K562 (cell line): ENCODE measurements around the gene PALMD. TPM values are rescaled to one million over a fixed set of nuclear protein-coding genes. Genes with fewer than 3 reads are reported as not detected.

ENCODE experiments used
- ATAC-seq: fragments of 200-7000 bp; cut with Tn5 transposase; 3 replicates; pipeline ENCODE4 v1.9.1; 2020; ENCODE audit warnings: moderate library complexity
- BruUV-seq: library from RNA; stranded (reverse); fragments of 400-500 nt; replicated peaks from 2 replicates; lab custom pipeline; 2021; lab: Mats Ljungman, UMichigan
- CTCF ChIA-PET: fragments of 300-600 bp; formaldehyde crosslinking; extraction: SDS; loops from one replicate; lab custom pipeline; 2021; ENCODE audit warnings: low intra/inter-chr PET ratio; lab: Yijun Ruan, JAX
- POLR2A ChIA-PET: fragments of 300-600, 350-650 bp; sonication (Branson Sonifier 250); formaldehyde crosslinking; extraction: SDS; loops from one replicate; lab custom pipeline; 2021; ENCODE audit warnings: antibody characterized with exemption, inconsistent platforms; lab: Yijun Ruan, JAX
- DNase-seq, 4 experiments: peaks; one replicate each; pipeline versions ENCODE4 v3.0.0 to v3.0.0-alpha.2; 2011 to 2018; ENCODE audit warnings: low spot score in 3 of 4, mixed read lengths in 3 of 4; ENCODE audit errors: extremely low read depth in 1 of 4
- FAIRE-seq: peaks from 2 replicates; lab custom pipeline; 2011; peaks lifted over from hg19 to GRCh38; lab: Jason Lieb, UNC
- H2AFZ ChIP-seq: 2 replicates; pipeline ENCODE4 v1.6.0; 2011; ENCODE audit warnings: low read depth, low read length, control low read depth, inconsistent platforms
- H3K27ac ChIP-seq: fragments of 200-600 bp; 3 replicates; pipeline ENCODE4 v1.8.0; 2011; ENCODE audit warnings: low read depth, mild to moderate bottlenecking, control low read depth, inconsistent platforms, low read length, moderate library complexity, mixed read lengths; ENCODE audit errors: extremely low read depth
- H3K27me3 ChIP-seq, 2 experiments: fragments of 300-600 bp in 1 of 2; 2 replicates in 1 of 2; 3 replicates in 1 of 2; pipeline versions ENCODE4 v1.6.0 to v1.8.0; 2011; ENCODE audit warnings: inconsistent platforms in 2 of 2, low read length in 2 of 2, mild to moderate bottlenecking in 1 of 2, mixed read lengths in 1 of 2, moderate library complexity in 1 of 2; ENCODE audit not compliant: control insufficient read depth in 2 of 2, insufficient read depth in 2 of 2
- H3K36me3 ChIP-seq: fragments of 300-600 bp; 3 replicates; pipeline ENCODE4 v1.8.0; 2011; ENCODE audit warnings: mild to moderate bottlenecking, low read length, inconsistent platforms; ENCODE audit not compliant: control insufficient read depth, insufficient read depth
- H3K4me1 ChIP-seq, 2 experiments: fragments of 200-600 bp in 1 of 2; replicated peaks in 1 of 2; 2 replicates in 1 of 2; 3 replicates in 1 of 2; pipeline versions ENCODE4 v1.5.1 to v1.8.0; 2011; ENCODE audit warnings: inconsistent platforms in 2 of 2, low read length in 2 of 2, mild to moderate bottlenecking in 1 of 2, mixed read lengths in 1 of 2, moderate library complexity in 1 of 2; ENCODE audit not compliant: control insufficient read depth in 2 of 2, insufficient read depth in 2 of 2
- H3K4me2 ChIP-seq: 2 replicates; pipeline ENCODE4 v1.6.1; 2011; ENCODE audit warnings: low read length, control low read depth, inconsistent platforms, mixed read lengths; ENCODE audit not compliant: insufficient read depth
- H3K4me3 ChIP-seq: fragments of 200-600 bp; sonication (generic), shearing (Covaris generic); 2 replicates; pipeline ENCODE4 v1.5.1; 2016; ENCODE audit warnings: control low read depth, inconsistent platforms
- H3K79me2 ChIP-seq: fragments of 200-600 bp; 3 replicates; pipeline ENCODE4 v1.8.0; 2011; ENCODE audit warnings: low read length, inconsistent platforms; ENCODE audit not compliant: control insufficient read depth, insufficient read depth
- H3K9ac ChIP-seq, 2 experiments: 2 replicates each; pipeline versions ENCODE4 v1.6.0 to v1.6.1; 2011; ENCODE audit warnings: low read depth in 2 of 2, low read length in 2 of 2, control low read depth in 1 of 2, inconsistent platforms in 1 of 2, mild to moderate bottlenecking in 1 of 2, mixed read lengths in 1 of 2; ENCODE audit not compliant: insufficient read depth in 1 of 2
- H3K9me1 ChIP-seq: one replicate; pipeline ENCODE4 v1.6.0; 2011; ENCODE audit warnings: inconsistent platforms, mild to moderate bottlenecking, low read length, moderate library complexity; ENCODE audit not compliant: control insufficient read depth, insufficient read depth
- H3K9me3 ChIP-seq: replicated peaks from 2 replicates; pipeline ENCODE4 v1.5.1; 2011; ENCODE audit warnings: low read depth, low read length, inconsistent platforms; ENCODE audit not compliant: control insufficient read depth, insufficient read depth
- H4K20me1 ChIP-seq: replicated peaks from 2 replicates; pipeline ENCODE4 v1.6.1; 2011; ENCODE audit warnings: low read length, inconsistent platforms, mixed read lengths; ENCODE audit not compliant: control insufficient read depth, insufficient read depth
- EHMT2 ChIP-seq: fragments of 450-650 bp; IDR thresholded peaks from 2 replicates; pipeline ENCODE4 v1.6.1; 2018; ENCODE audit warnings: antibody characterized with exemption
- REST ChIP-seq, 2 experiments: fragments of 450-650 bp; formaldehyde crosslinking in 1 of 2; IDR thresholded peaks; 2 replicates each; pipeline versions ENCODE4 v1.4.0 to v1.6.1; 2014 to 2020; ENCODE audit warnings: mild to moderate bottlenecking in 2 of 2, borderline replicate concordance in 1 of 2, low read depth in 1 of 2
- YY1 ChIP-seq, 3 experiments: IDR thresholded peaks; 2 replicates each; pipeline ENCODE4 v1.6.1; 2011; ENCODE audit warnings: low read length in 2 of 3, mild to moderate bottlenecking in 2 of 3, moderate library complexity in 2 of 3, borderline replicate concordance in 1 of 3, control low read depth in 1 of 3, low read depth in 1 of 3; ENCODE audit not compliant: insufficient read depth in 3 of 3, insufficient replicate concordance in 2 of 3, control insufficient read depth in 1 of 3, insufficient read length in 1 of 3; ENCODE audit errors: extremely low read depth in 1 of 3
- WGBS: fragments of 100-300 bp; shearing (Covaris generic); methylation state at CpG from one replicate; pipeline ENCODE4 v1.1.6; 2016; ENCODE audit warnings: low coverage, mixed read lengths; ENCODE audit not compliant: insufficient coverage; ENCODE audit errors: missing lambda C conversion rate; 5-methylcytosine and 5-hydroxymethylcytosine counted together
- in situ Hi-C: fragments of 300-500 bp; cut with MboI; formaldehyde crosslinking; loops from 4 replicates; pipeline ENCODE4 v1.15.0; 2018; ENCODE audit warnings: inconsistent platforms, mixed read lengths
- intact Hi-C: fragments of 100-400 bp; cut with micrococcal nuclease; formaldehyde crosslinking; loops from 2 replicates; pipeline ENCODE4 v1.14.2; 2022
- polyA plus RNA-seq, 8 experiments: library from polyadenylated mRNA; depleted of rRNA in 4 of 8; stranded (reverse) in 5 of 8; unstranded in 3 of 8; fragments of >200 nt; fragmentation: Nextera tagmentation in 2 of 8; fragmentation: Illumina TruSeq in 1 of 8; extraction: Ambion mirVana in 2 of 8; extraction: Trizol in 1 of 8; gene quantifications; 2 replicates each; pipeline versions ENCODE4 v1.2.1 to v1.2.3, GENCODE V29; 2011 to 2014; ENCODE audit warnings: inconsistent platforms in 1 of 8, missing spikeins in 1 of 8
- total RNA-seq, 7 experiments: library from RNA; depleted of rRNA in 6 of 7; stranded (reverse); fragments of >200 nt in 6 of 7; fragmentation: Illumina TruSeq in 2 of 7; extraction: Trizol in 2 of 7; gene quantifications; 2 replicates each; pipeline versions ENCODE4 v1.2.1 to v1.2.3, GENCODE V29; 2011 to 2021; ENCODE audit warnings: low replicate concordance in 1 of 7

The PALMD gene
- total and polyA plus RNA-seq, 9 of the 15 experiments (the other 6 are each of a cell fraction or from before 2014, with no cell fraction given), result 2.7 to 13.5 (median 5.4) TPM

- in situ Hi-C loops (no loop called here), intact Hi-C loops (no loop called here)
- Histone ChIP-seq H3K4me3 (no peak overlapping the region), H3K9ac (no peak overlapping the region), H3K9me1 (no peaks in the 10 kb centered on the region), H3K27me3 (no peaks in the 10 kb centered on the region; a peak in 1 of 5 replicates), H3K79me2 (no peaks in the 10 kb centered on the region), H3K27ac (no peak overlapping the region), H4K20me1 (no peaks in the 10 kb centered on the region), H3K36me3 (no peaks in the 10 kb centered on the region), H3K4me2 (no peak overlapping the region), H3K4me1 (no peaks in the 10 kb centered on the region)
- no peak for FAIRE-seq
- ChIA-PET CTCF (no interaction called here), POLR2A (interaction anchor here (1.4 kb wide), 1 partner anchor 12 kb away, joined by 3 read pairs; no protein-coding TSS in a partner anchor)
- WGBS, result 6% methylated on average over 2 of the region's 2 CpGs
- TF ChIP-seq YY1 (IDR thresholded peaks at IDR 0.05; ENCODE audit: borderline replicate concordance in 1 of 3, control insufficient read depth in 1 of 3, extremely low read depth in 1 of 3, insufficient read depth in 3 of 3, insufficient read length in 1 of 3, insufficient replicate concordance in 2 of 3, low read depth in 1 of 3, low read length in 2 of 3), result no peak
- peak; percentile 83 for TF ChIP-seq EHMT2
- TF ChIP-seq REST (IDR thresholded peaks at IDR 0.05; ENCODE audit: borderline replicate concordance), result peak; percentile 86
- no peak for TF ChIP-seq REST (CRISPR knock-in tag; IDR thresholded peaks at IDR 0.05; ENCODE audit: low read depth)
- TF ChIP-seq, all 486 proteins: peak for 2
- no peak for DNase-seq
- H3K9me3 ChIP-seq, result no peaks in the 10 kb centered on the region
- no peak overlapping the region for H2AFZ ChIP-seq
- no peak; the same call in 2 of the 3 replicates for ATAC-seq
- no TSS peak for BruUV-seq
Measured at GRCh38 chr1:99696616-99697015, 50.7 kb downstream of the PALMD start.
